K562 (cell line): ENCODE measurements around the gene PROKR1. TPM values are rescaled to one million over a fixed set of nuclear protein-coding genes. Genes with fewer than 3 reads are reported as not detected.

ENCODE experiments used
- ATAC-seq: fragments of 200-7000 bp; cut with Tn5 transposase; 3 replicates; pipeline ENCODE4 v1.9.1; 2020; ENCODE audit warnings: moderate library complexity
- BruUV-seq: library from RNA; stranded (reverse); fragments of 400-500 nt; replicated peaks from 2 replicates; lab custom pipeline; 2021; lab: Mats Ljungman, UMichigan
- CTCF ChIA-PET: fragments of 300-600 bp; formaldehyde crosslinking; extraction: SDS; loops from one replicate; lab custom pipeline; 2021; ENCODE audit warnings: low intra/inter-chr PET ratio; lab: Yijun Ruan, JAX
- POLR2A ChIA-PET: fragments of 300-600, 350-650 bp; sonication (Branson Sonifier 250); formaldehyde crosslinking; extraction: SDS; loops from one replicate; lab custom pipeline; 2021; ENCODE audit warnings: antibody characterized with exemption, inconsistent platforms; lab: Yijun Ruan, JAX
- DNase-seq, 4 experiments: peaks; one replicate each; pipeline versions ENCODE4 v3.0.0 to v3.0.0-alpha.2; 2011 to 2018; ENCODE audit warnings: low spot score in 3 of 4, mixed read lengths in 3 of 4; ENCODE audit errors: extremely low read depth in 1 of 4
- FAIRE-seq: peaks from 2 replicates; lab custom pipeline; 2011; peaks lifted over from hg19 to GRCh38; lab: Jason Lieb, UNC
- H2AFZ ChIP-seq: 2 replicates; pipeline ENCODE4 v1.6.0; 2011; ENCODE audit warnings: low read depth, low read length, control low read depth, inconsistent platforms
- H3K27ac ChIP-seq: fragments of 200-600 bp; 3 replicates; pipeline ENCODE4 v1.8.0; 2011; ENCODE audit warnings: low read depth, mild to moderate bottlenecking, control low read depth, inconsistent platforms, low read length, moderate library complexity, mixed read lengths; ENCODE audit errors: extremely low read depth
- H3K27me3 ChIP-seq, 2 experiments: fragments of 300-600 bp in 1 of 2; 2 replicates in 1 of 2; 3 replicates in 1 of 2; pipeline versions ENCODE4 v1.6.0 to v1.8.0; 2011; ENCODE audit warnings: inconsistent platforms in 2 of 2, low read length in 2 of 2, mild to moderate bottlenecking in 1 of 2, mixed read lengths in 1 of 2, moderate library complexity in 1 of 2; ENCODE audit not compliant: control insufficient read depth in 2 of 2, insufficient read depth in 2 of 2
- H3K36me3 ChIP-seq: fragments of 300-600 bp; 3 replicates; pipeline ENCODE4 v1.8.0; 2011; ENCODE audit warnings: mild to moderate bottlenecking, low read length, inconsistent platforms; ENCODE audit not compliant: control insufficient read depth, insufficient read depth
- H3K4me1 ChIP-seq, 2 experiments: fragments of 200-600 bp in 1 of 2; replicated peaks in 1 of 2; 2 replicates in 1 of 2; 3 replicates in 1 of 2; pipeline versions ENCODE4 v1.5.1 to v1.8.0; 2011; ENCODE audit warnings: inconsistent platforms in 2 of 2, low read length in 2 of 2, mild to moderate bottlenecking in 1 of 2, mixed read lengths in 1 of 2, moderate library complexity in 1 of 2; ENCODE audit not compliant: control insufficient read depth in 2 of 2, insufficient read depth in 2 of 2
- H3K4me2 ChIP-seq: 2 replicates; pipeline ENCODE4 v1.6.1; 2011; ENCODE audit warnings: low read length, control low read depth, inconsistent platforms, mixed read lengths; ENCODE audit not compliant: insufficient read depth
- H3K4me3 ChIP-seq: fragments of 200-600 bp; sonication (generic), shearing (Covaris generic); 2 replicates; pipeline ENCODE4 v1.5.1; 2016; ENCODE audit warnings: control low read depth, inconsistent platforms
- H3K79me2 ChIP-seq: fragments of 200-600 bp; 3 replicates; pipeline ENCODE4 v1.8.0; 2011; ENCODE audit warnings: low read length, inconsistent platforms; ENCODE audit not compliant: control insufficient read depth, insufficient read depth
- H3K9ac ChIP-seq, 2 experiments: 2 replicates each; pipeline versions ENCODE4 v1.6.0 to v1.6.1; 2011; ENCODE audit warnings: low read depth in 2 of 2, low read length in 2 of 2, control low read depth in 1 of 2, inconsistent platforms in 1 of 2, mild to moderate bottlenecking in 1 of 2, mixed read lengths in 1 of 2; ENCODE audit not compliant: insufficient read depth in 1 of 2
- H3K9me1 ChIP-seq: one replicate; pipeline ENCODE4 v1.6.0; 2011; ENCODE audit warnings: inconsistent platforms, mild to moderate bottlenecking, low read length, moderate library complexity; ENCODE audit not compliant: control insufficient read depth, insufficient read depth
- H3K9me3 ChIP-seq: replicated peaks from 2 replicates; pipeline ENCODE4 v1.5.1; 2011; ENCODE audit warnings: low read depth, low read length, inconsistent platforms; ENCODE audit not compliant: control insufficient read depth, insufficient read depth
- H4K20me1 ChIP-seq: replicated peaks from 2 replicates; pipeline ENCODE4 v1.6.1; 2011; ENCODE audit warnings: low read length, inconsistent platforms, mixed read lengths; ENCODE audit not compliant: control insufficient read depth, insufficient read depth
- ESRRA ChIP-seq: fragments of 450-650 bp; IDR thresholded peaks from 2 replicates; pipeline ENCODE4 v1.6.1; 2014; ENCODE audit warnings: low read depth, mild to moderate bottlenecking, moderate library complexity, borderline replicate concordance
- L3MBTL2 ChIP-seq: fragments of 450-650 bp; IDR thresholded peaks from 2 replicates; pipeline ENCODE4 v1.6.1; 2016; ENCODE audit warnings: mild to moderate bottlenecking, moderate library complexity
- POLR2AphosphoS2 ChIP-seq: IDR thresholded peaks from 2 replicates; pipeline ENCODE4 v1.6.1; 2012; ENCODE audit warnings: low read length, improper control_type of control experiment
- RB1 ChIP-seq: fragments of 450-650 bp; IDR thresholded peaks from 2 replicates; pipeline ENCODE4 v1.6.1; 2017; ENCODE audit warnings: low read depth, mild to moderate bottlenecking
- WGBS: fragments of 100-300 bp; shearing (Covaris generic); methylation state at CpG from one replicate; pipeline ENCODE4 v1.1.6; 2016; ENCODE audit warnings: low coverage, mixed read lengths; ENCODE audit not compliant: insufficient coverage; ENCODE audit errors: missing lambda C conversion rate; 5-methylcytosine and 5-hydroxymethylcytosine counted together
- in situ Hi-C: fragments of 300-500 bp; cut with MboI; formaldehyde crosslinking; loops from 4 replicates; pipeline ENCODE4 v1.15.0; 2018; ENCODE audit warnings: inconsistent platforms, mixed read lengths
- intact Hi-C: fragments of 100-400 bp; cut with micrococcal nuclease; formaldehyde crosslinking; loops from 2 replicates; pipeline ENCODE4 v1.14.2; 2022
- polyA plus RNA-seq, 8 experiments: library from polyadenylated mRNA; depleted of rRNA in 4 of 8; stranded (reverse) in 5 of 8; unstranded in 3 of 8; fragments of >200 nt; fragmentation: Nextera tagmentation in 2 of 8; fragmentation: Illumina TruSeq in 1 of 8; extraction: Ambion mirVana in 2 of 8; extraction: Trizol in 1 of 8; gene quantifications; 2 replicates each; pipeline versions ENCODE4 v1.2.1 to v1.2.3, GENCODE V29; 2011 to 2014; ENCODE audit warnings: inconsistent platforms in 1 of 8, missing spikeins in 1 of 8
- total RNA-seq, 7 experiments: library from RNA; depleted of rRNA in 6 of 7; stranded (reverse); fragments of >200 nt in 6 of 7; fragmentation: Illumina TruSeq in 2 of 7; extraction: Trizol in 2 of 7; gene quantifications; 2 replicates each; pipeline versions ENCODE4 v1.2.1 to v1.2.3, GENCODE V29; 2011 to 2021; ENCODE audit warnings: low replicate concordance in 1 of 7
- TF ChIP-seq, protein P1 (sequence below): sonication (generic); formaldehyde crosslinking; IDR thresholded peaks from 2 replicates; pipeline ENCODE4 v1.8.0; 2022; ENCODE audit warnings: missing genetic modification reagents, mild to moderate bottlenecking, moderate library complexity, borderline replicate concordance

PROKR1 gene
- total and polyA plus RNA-seq, 9 of the 15 experiments (the other 6 are each of a cell fraction or from before 2014, with no cell fraction given) = 0.01 to 0.18 (median 0.09) TPM; not detected in 1

DNA sequence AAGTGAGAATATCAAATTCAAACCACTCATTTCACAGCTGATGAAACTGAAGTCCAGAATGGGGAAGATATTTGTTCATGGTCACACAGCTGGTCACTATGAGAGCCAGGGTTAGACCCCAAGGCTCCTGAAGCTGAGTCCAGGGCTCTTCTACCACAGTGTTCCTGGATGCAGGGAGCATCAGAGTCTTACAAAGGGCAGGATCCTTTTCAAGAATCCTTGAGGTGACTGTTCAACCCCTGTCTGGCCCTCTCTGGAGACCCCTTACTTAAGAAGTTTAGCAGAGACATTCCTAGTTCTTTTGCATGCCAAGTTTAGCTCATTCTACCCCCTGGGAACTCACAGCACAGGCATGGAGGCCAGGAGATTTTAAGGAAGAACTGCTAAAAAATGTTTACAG lies 15.7 kb downstream of the PROKR1 start:
- Histone ChIP-seq H2AFZ (no peak overlapping the region), H3K27me3 (no peaks in the 10 kb centered on the region), H3K9me3 (no peaks in the 10 kb centered on the region), H3K79me2 (no peaks in the 10 kb centered on the region), H3K4me1 (peaks cover 5 to 17% of the 10 kb centered on the region in 2 experiments; a peak in 4 of 5 replicates), H3K9ac (no peak overlapping the region), H3K27ac (no peak overlapping the region), H3K4me2 (no peak overlapping the region), H3K36me3 (no peaks in the 10 kb centered on the region), H4K20me1 (no peaks in the 10 kb centered on the region), H3K4me3 (no peak overlapping the region), H3K9me1 (no peaks in the 10 kb centered on the region)
- intact Hi-C loops = loop anchor here (2.0 kb wide), 1 partner anchor 42 kb away; no protein-coding TSS in a partner anchor
- FAIRE-seq (no peak), DNase-seq (no peak), ATAC-seq (no peak)
- TF ChIP-seq RB1 = no peak
- TF ChIP-seq, protein P1, sequence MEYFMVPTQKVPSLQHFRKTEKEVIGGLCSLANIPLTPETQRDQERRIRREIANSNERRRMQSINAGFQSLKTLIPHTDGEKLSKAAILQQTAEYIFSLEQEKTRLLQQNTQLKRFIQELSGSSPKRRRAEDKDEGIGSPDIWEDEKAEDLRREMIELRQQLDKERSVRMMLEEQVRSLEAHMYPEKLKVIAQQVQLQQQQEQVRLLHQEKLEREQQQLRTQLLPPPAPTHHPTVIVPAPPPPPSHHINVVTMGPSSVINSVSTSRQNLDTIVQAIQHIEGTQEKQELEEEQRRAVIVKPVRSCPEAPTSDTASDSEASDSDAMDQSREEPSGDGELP (CRISPR knock-in tag) = no peak
- ChIA-PET CTCF (no interaction called here), POLR2A (interaction anchor here (1.0 kb wide), 1 partner anchor 190 kb away, joined by 3 read pairs; no protein-coding TSS in a partner anchor)
- BruUV-seq = no TSS peak
- in situ Hi-C loops = no loop called here

DNA sequence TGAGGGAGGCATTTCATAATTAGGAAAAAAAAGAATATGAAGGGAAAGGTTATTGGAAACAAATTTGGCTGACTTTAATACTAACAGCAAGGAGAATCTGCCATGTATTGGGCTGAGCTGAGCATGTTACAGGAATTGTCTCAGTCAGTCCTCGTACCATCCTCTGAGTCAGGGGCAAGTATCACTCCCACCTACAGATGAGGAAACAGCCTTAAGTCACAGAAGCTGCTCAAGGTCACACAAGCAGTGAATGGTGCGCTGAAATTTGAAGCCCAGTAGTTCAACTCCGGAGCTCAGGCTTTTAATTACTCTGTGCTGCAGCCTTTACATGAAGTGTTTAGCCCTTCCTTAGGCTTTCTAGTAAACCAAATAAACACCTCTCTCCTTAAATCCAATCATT lies 17.3 kb downstream of the PROKR1 start:
- H4K20me1 ChIP-seq = no peaks in the 10 kb centered on the region
- POLR2A ChIA-PET = interaction anchor here (0.6 to 1.5 kb wide), 3 partner anchors 9 to 15 kb away, joined by 3 to 7 read pairs (median 4); no protein-coding TSS in a partner anchor
- H3K4me1 ChIP-seq = peaks cover 0 to 16% of the 10 kb centered on the region in 2 experiments; a peak in 2 of 5 replicates
- H3K36me3 ChIP-seq = no peaks in the 10 kb centered on the region
- H3K79me2 ChIP-seq = no peaks in the 10 kb centered on the region
- FAIRE-seq (peak; percentile 42), DNase-seq (peak in 1 of 4 experiments; percentile 45), ATAC-seq (peak; percentile 63)
- in situ Hi-C loops (no loop called here), intact Hi-C loops (no loop called here)
- H3K27me3 ChIP-seq = no peaks in the 10 kb centered on the region
- H3K9me3 ChIP-seq = no peaks in the 10 kb centered on the region
- CTCF ChIA-PET = no interaction called here
- H3K9me1 ChIP-seq = no peaks in the 10 kb centered on the region
- no TSS peak for BruUV-seq
- H3K4me2 ChIP-seq = no peak overlapping the region
- WGBS = 13% methylated on average over 3 of the region's 3 CpGs
- H3K4me3 ChIP-seq = no peak overlapping the region
- peak overlapping the region; percentile 12 for H2AFZ ChIP-seq
- no peak overlapping the region for H3K9ac ChIP-seq
- no peak overlapping the region for H3K27ac ChIP-seq
- TF ChIP-seq L3MBTL2 (no peak), ESRRA (peak; percentile 66; the same call in 1 of the 2 replicates), POLR2AphosphoS2 (no peak)
